Progenitor cell of endocrine pancreas (in vitro differentiated cells): ENCODE results near the gene POLR1A. TPM values are rescaled to one million over a fixed set of nuclear protein-coding genes. Genes with fewer than 3 reads are reported as not detected.

Experiments used
- DNase-seq: peaks from one replicate; pipeline ENCODE4 v3.0.0; 2021; ENCODE audit warnings: low spot score; ENCODE audit not compliant: unreplicated experiment
- H3K27ac Mint-ChIP-seq: 2 replicates; pipeline ENCODE4 v1.8.0; 2021; ENCODE audit warnings: mild to moderate bottlenecking, moderate library complexity, mixed read lengths
- H3K27me3 Mint-ChIP-seq: 2 replicates; pipeline ENCODE4 v1.8.0; 2021; ENCODE audit warnings: mixed read lengths
- H3K36me3 Mint-ChIP-seq: 2 replicates; pipeline ENCODE4 v1.8.0; 2022; ENCODE audit warnings: mixed read lengths; ENCODE audit not compliant: insufficient read depth
- H3K4me1 Mint-ChIP-seq: 2 replicates; pipeline ENCODE4 v1.8.0; 2021; ENCODE audit warnings: low read depth, mixed read lengths
- H3K4me3 Mint-ChIP-seq: 2 replicates; pipeline ENCODE4 v1.8.0; 2021; ENCODE audit warnings: low read depth, mild to moderate bottlenecking, moderate library complexity, mixed read lengths
- H3K9me3 Mint-ChIP-seq: 2 replicates; pipeline ENCODE4 v1.8.0; 2021; ENCODE audit warnings: low read depth, mixed read lengths
- total RNA-seq: library from RNA; stranded (reverse); gene quantifications from 2 replicates; pipeline ENCODE4 v1.2.1, GENCODE V29; 2021
- TF ChIP-seq, protein P1 (sequence below): fragments of 200-600 bp; sonication (generic); IDR thresholded peaks from one replicate; pipeline ENCODE4 v1.5.0; 2021; ENCODE audit warnings: antibody characterized with exemption, mild to moderate bottlenecking; ENCODE audit not compliant: unreplicated experiment

POLR1A gene
- total RNA-seq, 1 donor from 2014 or later = 47.9 TPM

- H3K4me1 Mint-ChIP-seq = no peaks in the 10 kb centered on the region
- TF ChIP-seq, protein P1, sequence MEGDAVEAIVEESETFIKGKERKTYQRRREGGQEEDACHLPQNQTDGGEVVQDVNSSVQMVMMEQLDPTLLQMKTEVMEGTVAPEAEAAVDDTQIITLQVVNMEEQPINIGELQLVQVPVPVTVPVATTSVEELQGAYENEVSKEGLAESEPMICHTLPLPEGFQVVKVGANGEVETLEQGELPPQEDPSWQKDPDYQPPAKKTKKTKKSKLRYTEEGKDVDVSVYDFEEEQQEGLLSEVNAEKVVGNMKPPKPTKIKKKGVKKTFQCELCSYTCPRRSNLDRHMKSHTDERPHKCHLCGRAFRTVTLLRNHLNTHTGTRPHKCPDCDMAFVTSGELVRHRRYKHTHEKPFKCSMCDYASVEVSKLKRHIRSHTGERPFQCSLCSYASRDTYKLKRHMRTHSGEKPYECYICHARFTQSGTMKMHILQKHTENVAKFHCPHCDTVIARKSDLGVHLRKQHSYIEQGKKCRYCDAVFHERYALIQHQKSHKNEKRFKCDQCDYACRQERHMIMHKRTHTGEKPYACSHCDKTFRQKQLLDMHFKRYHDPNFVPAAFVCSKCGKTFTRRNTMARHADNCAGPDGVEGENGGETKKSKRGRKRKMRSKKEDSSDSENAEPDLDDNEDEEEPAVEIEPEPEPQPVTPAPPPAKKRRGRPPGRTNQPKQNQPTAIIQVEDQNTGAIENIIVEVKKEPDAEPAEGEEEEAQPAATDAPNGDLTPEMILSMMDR = no peak
- H3K36me3 Mint-ChIP-seq = peaks cover 30% of the 10 kb centered on the region
- H3K27me3 Mint-ChIP-seq = no peaks in the 10 kb centered on the region
- H3K27ac Mint-ChIP-seq = peak overlapping the region; percentile 64
- no peak overlapping the region for H3K4me3 Mint-ChIP-seq
- no peak for DNase-seq
- H3K9me3 Mint-ChIP-seq = no peaks in the 10 kb centered on the region
These were observed 37.0 kb upstream of the POLR1A start for GRCh38 chr2:86142436-86143257.

DNA sequence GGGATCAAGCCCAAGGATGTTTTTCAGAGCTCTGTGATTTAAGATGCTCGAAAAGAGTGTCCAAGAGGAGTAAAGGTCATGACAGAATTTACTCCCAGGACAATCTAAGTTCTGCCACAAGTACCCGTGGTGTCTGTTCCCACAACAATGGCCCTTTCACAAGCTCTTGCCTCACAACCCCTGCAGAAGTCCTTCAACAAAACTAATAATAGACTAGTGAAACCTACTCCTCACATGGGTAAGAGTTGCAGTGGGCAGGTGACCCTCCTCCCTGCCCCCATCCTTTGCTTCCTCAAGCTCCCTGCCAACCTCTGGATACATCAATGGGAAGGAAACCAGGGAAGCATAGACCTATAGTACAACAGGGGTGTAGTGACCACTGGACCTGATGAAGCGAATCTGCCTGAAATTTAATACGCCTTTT is 35.3 kb upstream of the POLR1A start:
- Mint-ChIP-seq H3K4me3 (no peak overlapping the region), H3K36me3 (peaks cover 33% of the 10 kb centered on the region), H3K9me3 (no peaks in the 10 kb centered on the region), H3K27me3 (no peaks in the 10 kb centered on the region), H3K4me1 (no peaks in the 10 kb centered on the region), H3K27ac (peak overlapping the region; percentile 75)
- TF ChIP-seq, protein P1 = no peak
- DNase-seq = no peak

DNA sequence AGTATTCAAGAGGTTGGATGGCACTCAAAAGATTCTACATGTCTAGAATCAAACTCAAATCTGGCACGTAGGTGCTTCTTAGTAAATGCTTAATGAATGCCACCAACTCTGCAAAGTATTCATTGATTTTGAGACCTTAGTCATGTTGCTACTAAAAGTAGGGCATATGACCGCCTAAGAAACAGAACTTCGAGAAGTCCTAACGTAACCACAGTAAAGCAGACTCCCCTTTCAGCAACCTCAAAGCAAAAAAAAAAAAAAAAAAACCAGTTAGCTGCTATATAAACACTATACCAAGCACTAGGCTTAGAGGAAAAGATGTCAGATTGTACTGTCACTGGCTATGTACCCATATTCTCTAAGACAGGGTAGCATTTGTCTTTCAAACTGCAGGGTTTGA is 34.3 kb upstream of the POLR1A start:
- Mint-ChIP-seq H3K27ac (peak overlapping the region; percentile 89), H3K4me3 (no peak overlapping the region), H3K27me3 (no peaks in the 10 kb centered on the region), H3K9me3 (no peaks in the 10 kb centered on the region), H3K36me3 (peaks cover 35% of the 10 kb centered on the region), H3K4me1 (no peaks in the 10 kb centered on the region)
- TF ChIP-seq, protein P1 = no peak
- DNase-seq = no peak

DNA sequence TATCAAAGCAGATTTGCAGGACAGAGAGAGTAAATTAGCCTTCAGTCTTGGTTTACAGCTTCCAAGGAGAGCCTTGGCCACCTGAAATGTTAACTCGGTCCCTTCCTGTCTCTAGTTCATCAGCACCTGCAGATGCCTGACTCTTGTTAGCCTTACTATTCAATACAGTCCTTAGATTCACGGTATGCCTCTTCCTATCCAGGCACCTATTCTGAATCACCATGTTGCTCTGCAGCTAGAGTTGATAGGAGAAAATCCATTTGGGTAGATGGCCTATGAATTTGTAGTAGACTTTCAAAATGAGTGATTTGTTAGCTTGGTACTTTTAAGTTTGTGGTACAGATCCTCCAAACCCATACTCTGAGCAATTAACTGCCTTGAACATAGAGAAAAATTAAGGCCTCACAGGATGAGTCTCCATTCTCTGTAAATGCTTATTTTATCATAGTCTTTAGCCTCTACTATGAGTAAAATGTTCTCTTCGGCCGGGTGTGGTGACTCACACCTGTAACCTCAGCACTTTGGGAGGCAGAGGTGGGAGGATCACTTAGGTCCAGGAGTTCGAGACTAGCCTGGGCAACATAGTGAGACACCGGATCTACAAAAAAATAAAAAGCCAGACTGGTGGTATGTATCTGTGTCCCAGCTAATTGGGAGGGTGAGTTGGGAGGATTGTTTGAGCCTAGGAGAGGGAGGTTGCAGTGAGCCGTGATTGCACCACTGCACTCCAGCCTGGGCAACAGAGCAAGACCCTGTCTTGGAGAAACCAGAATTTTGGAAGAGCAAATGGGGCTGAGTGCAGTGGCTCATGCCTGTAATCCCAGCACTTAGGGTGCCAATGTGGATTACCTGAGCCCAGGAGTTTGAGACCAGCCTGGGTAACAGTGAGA is 33.3 kb upstream of the POLR1A start:
- no peaks in the 10 kb centered on the region for H3K27me3 Mint-ChIP-seq

GRCh38 chr2:86136141-86136540 is 30.5 kb upstream of the POLR1A start:
- TF ChIP-seq, protein P1 = no peak
- Mint-ChIP-seq H3K4me1 (no peaks in the 10 kb centered on the region), H3K27ac (no peak overlapping the region), H3K4me3 (no peak overlapping the region), H3K27me3 (no peaks in the 10 kb centered on the region), H3K36me3 (peaks cover 41% of the 10 kb centered on the region), H3K9me3 (no peaks in the 10 kb centered on the region)
- DNase-seq = no peak

More for the DNA sequence above, 33.3 kb upstream of the POLR1A start:
- peaks cover 36% of the 10 kb centered on the region for H3K36me3 Mint-ChIP-seq
- H3K27ac Mint-ChIP-seq = peak overlapping the region; percentile 65
- no peak overlapping the region for H3K4me3 Mint-ChIP-seq
- DNase-seq = no peak
- no peaks in the 10 kb centered on the region for H3K4me1 Mint-ChIP-seq
- TF ChIP-seq, protein P1 = no peak
- no peaks in the 10 kb centered on the region for H3K9me3 Mint-ChIP-seq
